ENCODE data around the gene AKT1.

Gene AKT1

GRCh38 chr14:104830781-104831180, 35.2 kb upstream of the AKT1 start:
- FAIRE-seq: no peak
- no peak for TF ChIP-seq CTCF (IDR thresholded peaks at IDR 0.05; ENCODE audit: insufficient read depth, missing control alignments)
- DNase-seq (ENCODE audit: insufficient read length, low spot score): no peak

GRCh38 chr14:104827177-104828055, 31.9 kb upstream of the AKT1 start:
- FAIRE-seq (no peak), DNase-seq (ENCODE audit: insufficient read length, low spot score) (peak; percentile 71)
- TF ChIP-seq CTCF (IDR thresholded peaks at IDR 0.05; ENCODE audit: insufficient read depth, missing control alignments): peak; percentile 21

GRCh38 chr14:104826861-104827176, 31.3 kb upstream of the AKT1 start:
- no peak for FAIRE-seq
- no peak for DNase-seq (ENCODE audit: insufficient read length, low spot score)
- no peak for TF ChIP-seq CTCF (IDR thresholded peaks at IDR 0.05; ENCODE audit: insufficient read depth, missing control alignments)

- no peak for FAIRE-seq
- peak; percentile 93 for DNase-seq (ENCODE audit: insufficient read length, low spot score)
- peak; percentile 51 for TF ChIP-seq CTCF (IDR thresholded peaks at IDR 0.05; ENCODE audit: insufficient read depth, missing control alignments)
Observed at GRCh38 chr14:104826189-104826860, 30.8 kb upstream of the AKT1 start.

DNA sequence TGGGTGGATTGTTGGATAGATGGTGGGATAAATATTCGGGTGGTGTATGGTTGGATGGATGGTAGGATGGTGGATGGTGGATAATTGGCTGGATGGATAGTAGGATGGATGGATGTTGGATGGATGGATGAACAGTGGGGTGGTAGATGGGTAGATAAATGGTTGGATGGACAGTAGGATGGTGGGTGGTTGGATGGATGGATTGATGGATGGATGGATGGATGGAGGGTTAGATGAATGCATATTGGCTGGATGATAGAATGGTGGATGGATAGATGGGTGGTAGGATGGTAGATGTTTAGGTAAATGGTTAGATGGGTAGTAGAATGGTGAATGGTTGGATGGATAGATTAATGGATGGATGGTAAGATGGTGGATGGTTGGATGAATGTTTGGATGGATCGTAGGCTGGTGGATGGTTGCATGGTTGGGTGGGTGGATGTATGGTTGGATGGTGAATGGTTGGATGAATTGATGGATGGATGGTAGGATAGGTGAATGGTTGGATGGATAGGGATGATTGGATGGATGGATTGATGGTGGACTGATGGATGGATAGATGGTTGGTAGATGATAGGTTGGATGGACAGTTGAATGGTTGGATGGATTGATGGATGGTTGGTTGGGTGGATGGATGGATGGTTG, 28.9 kb upstream of the AKT1 start:
- TF ChIP-seq CTCF (IDR thresholded peaks at IDR 0.05; ENCODE audit: insufficient read depth, missing control alignments): no peak
- DNase-seq (ENCODE audit: insufficient read length, low spot score) (no peak), FAIRE-seq (no peak)

GRCh38 chr14:104822821-104823615, 27.5 kb upstream of the AKT1 start:
- FAIRE-seq: no peak
- no peak for TF ChIP-seq CTCF (IDR thresholded peaks at IDR 0.05; ENCODE audit: insufficient read depth, missing control alignments)
- DNase-seq (ENCODE audit: insufficient read length, low spot score): no peak

Data from D721Med (cell line).